H9 (cell line): ENCODE data around the gene SLC25A48. TPM values are rescaled to one million over a fixed set of nuclear protein-coding genes. Genes with fewer than 3 reads are reported as not detected.

Experiments used
- DNase-seq: peaks from one replicate; pipeline ENCODE4 v3.0.0-alpha.2; 2017
- H2AFZ ChIP-seq: one replicate; pipeline ENCODE4 v1.6.1; 2013; ENCODE audit warnings: mild to moderate bottlenecking, low read length, control low read depth, moderate library complexity
- H2AK5ac ChIP-seq: 2 replicates; pipeline ENCODE4 v1.6.1; 2013; ENCODE audit warnings: low read length, control low read depth, mixed read lengths; ENCODE audit not compliant: insufficient read length
- H2BK120ac ChIP-seq: one replicate; pipeline ENCODE4 v1.6.1; 2013; ENCODE audit warnings: low read depth, mild to moderate bottlenecking, low read length, control low read depth, inconsistent platforms; ENCODE audit not compliant: poor library complexity, severe bottlenecking
- H2BK12ac ChIP-seq: 2 replicates; pipeline ENCODE4 v1.6.1; 2013; ENCODE audit warnings: low read length, control low read depth, mixed read lengths, low read depth; ENCODE audit not compliant: insufficient read length
- H2BK15ac ChIP-seq: 2 replicates; pipeline ENCODE4 v1.6.1; 2013; ENCODE audit warnings: low read depth, low read length, control low read depth
- H2BK20ac ChIP-seq: one replicate; pipeline ENCODE4 v1.6.1; 2013; ENCODE audit warnings: low read depth, mild to moderate bottlenecking, low read length, control low read depth, inconsistent platforms; ENCODE audit not compliant: poor library complexity, severe bottlenecking
- H2BK5ac ChIP-seq: 2 replicates; pipeline ENCODE4 v1.6.1; 2013; ENCODE audit warnings: low read length, control low read depth, mixed read lengths; ENCODE audit not compliant: insufficient read length
- H3K14ac ChIP-seq: 2 replicates; pipeline ENCODE4 v1.6.1; 2013; ENCODE audit warnings: low read length, control low read depth; ENCODE audit not compliant: insufficient read depth
- H3K18ac ChIP-seq: 2 replicates; pipeline ENCODE4 v1.6.1; 2013; ENCODE audit warnings: low read depth, mild to moderate bottlenecking, mixed read lengths, low read length, control low read depth; ENCODE audit not compliant: insufficient read length
- H3K23ac ChIP-seq: 2 replicates; pipeline ENCODE4 v1.6.1; 2013; ENCODE audit warnings: low read length, control low read depth, mixed read lengths, low read depth; ENCODE audit not compliant: insufficient read length
- H3K23me2 ChIP-seq: 2 replicates; pipeline ENCODE4 v1.6.1; 2013; ENCODE audit warnings: low read depth, mild to moderate bottlenecking, mixed read lengths, low read length, control low read depth; ENCODE audit not compliant: insufficient read length, poor library complexity, severe bottlenecking
- H3K27ac ChIP-seq: 2 replicates; pipeline ENCODE4 v1.5.1; 2013; ENCODE audit warnings: low read length, control low read depth, mixed read lengths, low read depth; ENCODE audit not compliant: insufficient read length
- H3K27me3 ChIP-seq: 2 replicates; pipeline ENCODE4 v1.6.1; 2013; ENCODE audit warnings: low read length, control low read depth, inconsistent platforms; ENCODE audit not compliant: insufficient read depth
- H3K4ac ChIP-seq: 2 replicates; pipeline ENCODE4 v1.6.1; 2013; ENCODE audit warnings: low read depth, mild to moderate bottlenecking, control low read depth, inconsistent platforms, low read length, moderate library complexity
- H3K4me1 ChIP-seq: 2 replicates; pipeline ENCODE4 v1.6.1; 2013; ENCODE audit warnings: low read length, control low read depth, inconsistent platforms; ENCODE audit not compliant: insufficient read depth
- H3K4me2 ChIP-seq: 2 replicates; pipeline ENCODE4 v1.6.1; 2013; ENCODE audit warnings: low read length, control low read depth, mixed read lengths; ENCODE audit not compliant: insufficient read length, insufficient read depth
- H3K56ac ChIP-seq: 2 replicates; pipeline ENCODE4 v1.6.1; 2013; ENCODE audit warnings: low read depth, mild to moderate bottlenecking, mixed read lengths, low read length, control low read depth; ENCODE audit not compliant: insufficient read length
- H3K79me1 ChIP-seq: 2 replicates; pipeline ENCODE4 v1.6.1; 2013; ENCODE audit warnings: low read depth, mild to moderate bottlenecking, moderate library complexity, low read length, control low read depth, inconsistent platforms; ENCODE audit not compliant: insufficient read depth, poor library complexity, severe bottlenecking
- H3K79me2 ChIP-seq: 2 replicates; pipeline ENCODE4 v1.6.1; 2013; ENCODE audit warnings: low read length, control low read depth, inconsistent platforms; ENCODE audit not compliant: insufficient read depth
- H3K9ac ChIP-seq: 2 replicates; pipeline ENCODE4 v1.6.1; 2013; ENCODE audit warnings: low read length, control low read depth, mixed read lengths; ENCODE audit not compliant: insufficient read length; ENCODE audit errors: extremely low read depth
- H3K9me3 ChIP-seq: one replicate; pipeline ENCODE4 v1.6.1; 2013; ENCODE audit warnings: low read depth, low read length, inconsistent platforms; ENCODE audit not compliant: control insufficient read depth
- H3T11ph ChIP-seq: one replicate; pipeline ENCODE4 v1.6.1; 2013; ENCODE audit warnings: mild to moderate bottlenecking, low read length, control low read depth, inconsistent platforms
- H4K20me1 ChIP-seq: one replicate; pipeline ENCODE4 v1.6.1; 2013; ENCODE audit not compliant: control insufficient read depth, insufficient read length, insufficient read depth
- H4K5ac ChIP-seq: 2 replicates; pipeline ENCODE4 v1.6.1; 2013; ENCODE audit warnings: low read depth, mild to moderate bottlenecking, mixed read lengths, low read length, control low read depth; ENCODE audit not compliant: insufficient read length
- H4K8ac ChIP-seq: replicated peaks from 2 replicates; pipeline ENCODE4 v1.6.1; 2013; ENCODE audit warnings: low read length, control low read depth, mixed read lengths, low read depth; ENCODE audit not compliant: insufficient read length
- H4K91ac ChIP-seq: 2 replicates; pipeline ENCODE4 v1.6.1; 2013; ENCODE audit warnings: low read depth, mild to moderate bottlenecking, moderate library complexity, mixed read lengths, low read length, control low read depth; ENCODE audit not compliant: insufficient read length
- H3K27ac Mint-ChIP-seq, 3 experiments: 2 replicates in 2 of 3; 3 replicates in 1 of 3; pipeline ENCODE4 v1.8.0; 2020 to 2021; ENCODE audit warnings: mixed read lengths in 3 of 3, mild to moderate bottlenecking in 1 of 3, moderate library complexity in 1 of 3
- H3K27me3 Mint-ChIP-seq: 2 replicates; pipeline ENCODE4 v1.8.0; 2021; ENCODE audit warnings: low read depth, mild to moderate bottlenecking, moderate library complexity, mixed read lengths
- H3K36me3 Mint-ChIP-seq, 3 experiments: 2 replicates in 2 of 3; 3 replicates in 1 of 3; pipeline ENCODE4 v1.8.0; 2020 to 2021; ENCODE audit warnings: low read depth in 3 of 3, mixed read lengths in 3 of 3; ENCODE audit not compliant: insufficient read depth in 1 of 3
- H3K4me1 Mint-ChIP-seq, 2 experiments: 2 replicates each; pipeline ENCODE4 v1.8.0; 2020; ENCODE audit warnings: mixed read lengths in 2 of 2
- H3K4me3 Mint-ChIP-seq, 2 experiments: 2 replicates in 1 of 2; 3 replicates in 1 of 2; pipeline ENCODE4 v1.8.0; 2020 to 2021; ENCODE audit warnings: mild to moderate bottlenecking in 2 of 2, mixed read lengths in 2 of 2, moderate library complexity in 1 of 2
- H3K9me3 Mint-ChIP-seq, 2 experiments: 2 replicates in 1 of 2; 3 replicates in 1 of 2; pipeline ENCODE4 v1.8.0; 2020; ENCODE audit warnings: mild to moderate bottlenecking in 2 of 2, mixed read lengths in 2 of 2, moderate library complexity in 1 of 2
- WGBS: extraction: QIAGEN DNeasy Blood & Tissue Kit; methylation state at CpG from one replicate; pipeline ENCODE4 v1.1.7; 2013; ENCODE audit warnings: missing lambda C conversion rate, low lambda C conversion rate, mixed read lengths; ENCODE audit not compliant: insufficient read length; ENCODE audit errors: extremely low coverage; 5-methylcytosine and 5-hydroxymethylcytosine counted together
- total RNA-seq: library from RNA; stranded (reverse); gene quantifications from 2 replicates; pipeline ENCODE4 v1.2.1, GENCODE V29; 2021
- TF ChIP-seq, protein P1 (sequence below): fragments of 200-600 bp; sonication (generic); conservative IDR thresholded peaks from 3 replicates; pipeline ENCODE4 v1.8.0; 2021; ENCODE audit warnings: antibody characterized with exemption, mild to moderate bottlenecking

The SLC25A48 gene
- total RNA-seq, 1 experiment from 2014 or later = 0.66 TPM

- no peak overlapping the region for H3T11ph ChIP-seq
- no peak overlapping the region for H2BK5ac ChIP-seq
- no peak overlapping the region for H3K18ac ChIP-seq
- WGBS = no CpG with 5 or more reads among the region's 3 CpGs
- H4K8ac ChIP-seq = no peak overlapping the region
- H3K9me3 ChIP-seq = no peaks in the 10 kb centered on the region
- no peak overlapping the region for H2AK5ac ChIP-seq
- no peak overlapping the region for H3K9ac ChIP-seq
- no peak overlapping the region for H3K4ac ChIP-seq
- H3K23ac ChIP-seq = no peak overlapping the region
- peaks cover 4% of the 10 kb centered on the region for H3K23me2 ChIP-seq
- H4K5ac ChIP-seq = no peak overlapping the region
- DNase-seq = no peak
- no peaks in the 10 kb centered on the region for H3K4me1 ChIP-seq
- H3K79me1 ChIP-seq = no peaks in the 10 kb centered on the region
- H3K27ac ChIP-seq = no peak overlapping the region
- H3K36me3 Mint-ChIP-seq = no peaks in the 10 kb centered on the region
- no peak overlapping the region for H3K4me3 Mint-ChIP-seq
- H2BK12ac ChIP-seq = no peak overlapping the region
- H2AFZ ChIP-seq = no peak overlapping the region
- TF ChIP-seq, protein P1, sequence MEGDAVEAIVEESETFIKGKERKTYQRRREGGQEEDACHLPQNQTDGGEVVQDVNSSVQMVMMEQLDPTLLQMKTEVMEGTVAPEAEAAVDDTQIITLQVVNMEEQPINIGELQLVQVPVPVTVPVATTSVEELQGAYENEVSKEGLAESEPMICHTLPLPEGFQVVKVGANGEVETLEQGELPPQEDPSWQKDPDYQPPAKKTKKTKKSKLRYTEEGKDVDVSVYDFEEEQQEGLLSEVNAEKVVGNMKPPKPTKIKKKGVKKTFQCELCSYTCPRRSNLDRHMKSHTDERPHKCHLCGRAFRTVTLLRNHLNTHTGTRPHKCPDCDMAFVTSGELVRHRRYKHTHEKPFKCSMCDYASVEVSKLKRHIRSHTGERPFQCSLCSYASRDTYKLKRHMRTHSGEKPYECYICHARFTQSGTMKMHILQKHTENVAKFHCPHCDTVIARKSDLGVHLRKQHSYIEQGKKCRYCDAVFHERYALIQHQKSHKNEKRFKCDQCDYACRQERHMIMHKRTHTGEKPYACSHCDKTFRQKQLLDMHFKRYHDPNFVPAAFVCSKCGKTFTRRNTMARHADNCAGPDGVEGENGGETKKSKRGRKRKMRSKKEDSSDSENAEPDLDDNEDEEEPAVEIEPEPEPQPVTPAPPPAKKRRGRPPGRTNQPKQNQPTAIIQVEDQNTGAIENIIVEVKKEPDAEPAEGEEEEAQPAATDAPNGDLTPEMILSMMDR = no peak
- peaks cover 17% of the 10 kb centered on the region; the same call in 1 of the 2 replicates for H3K27me3 ChIP-seq
- no peaks in the 10 kb centered on the region for H3K9me3 Mint-ChIP-seq
- no peaks in the 10 kb centered on the region for H4K20me1 ChIP-seq
- no peak overlapping the region for H3K56ac ChIP-seq
- peaks cover 0 to 3% of the 10 kb centered on the region in 2 experiments; a peak in 1 of 4 replicates for H3K4me1 Mint-ChIP-seq
- H3K27me3 Mint-ChIP-seq = peaks cover 65% of the 10 kb centered on the region
- no peaks in the 10 kb centered on the region for H3K79me2 ChIP-seq
- no peak overlapping the region for H3K14ac ChIP-seq
- no peak overlapping the region for H3K27ac Mint-ChIP-seq
- H4K91ac ChIP-seq = no peak overlapping the region
- H3K4me2 ChIP-seq = no peak overlapping the region
- H2BK120ac ChIP-seq = no peak overlapping the region
- no peak overlapping the region for H2BK15ac ChIP-seq
- H2BK20ac ChIP-seq = no peak overlapping the region
Measured at GRCh38 chr5:135934939-135935338, 100.5 kb downstream of the SLC25A48 start.
